GM18502 (cell line): Measurements from ENCODE around the gene SH3TC1.

Source experiments
- ATAC-seq: cut with Tn5 transposase; IDR thresholded peaks from one replicate; pipeline ENCODE4 v1.9.1; 2021; ENCODE audit warnings: mild to moderate bottlenecking; ENCODE audit not compliant: unreplicated experiment, poor library complexity

Gene SH3TC1

GRCh38 chr4:8179771-8180170 is 19.3 kb upstream of the SH3TC1 start:
- ATAC-seq, result no peak

DNA sequence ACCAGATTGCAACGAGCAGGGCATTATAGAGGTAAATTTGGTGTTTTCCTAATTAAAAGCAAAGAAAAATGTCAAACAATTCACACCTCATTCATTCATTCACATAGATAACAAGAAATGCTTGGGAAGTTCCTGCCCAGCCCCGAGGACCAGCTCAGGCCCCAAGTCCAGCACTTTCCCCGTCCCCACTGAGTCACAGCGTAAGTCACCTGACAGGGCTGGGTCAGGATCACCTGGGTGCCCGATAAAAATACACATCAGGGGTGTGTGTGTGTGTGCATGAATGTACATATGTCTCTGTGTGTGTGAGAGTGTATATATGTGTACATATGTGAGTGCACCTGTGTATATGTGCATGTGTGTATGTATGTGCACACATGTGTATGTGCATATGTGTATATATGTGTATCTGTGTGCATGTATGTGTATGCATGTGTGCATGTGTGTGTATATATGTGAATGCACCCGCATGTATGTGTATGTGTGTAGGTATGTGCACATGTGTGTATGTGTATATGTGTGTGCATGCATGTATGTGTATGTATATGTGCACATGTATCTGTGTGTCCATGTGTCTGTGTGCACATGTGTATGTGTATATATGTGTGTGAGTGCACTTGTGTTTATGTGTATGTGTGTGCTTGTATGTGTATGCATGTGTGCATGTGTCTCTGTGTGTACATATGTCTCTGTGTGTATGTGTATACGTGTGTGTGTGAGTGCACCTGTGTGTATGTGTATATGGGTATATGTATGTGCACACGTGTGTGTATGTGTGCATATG is 18.6 kb upstream of the SH3TC1 start:
- ATAC-seq, result no peak

DNA sequence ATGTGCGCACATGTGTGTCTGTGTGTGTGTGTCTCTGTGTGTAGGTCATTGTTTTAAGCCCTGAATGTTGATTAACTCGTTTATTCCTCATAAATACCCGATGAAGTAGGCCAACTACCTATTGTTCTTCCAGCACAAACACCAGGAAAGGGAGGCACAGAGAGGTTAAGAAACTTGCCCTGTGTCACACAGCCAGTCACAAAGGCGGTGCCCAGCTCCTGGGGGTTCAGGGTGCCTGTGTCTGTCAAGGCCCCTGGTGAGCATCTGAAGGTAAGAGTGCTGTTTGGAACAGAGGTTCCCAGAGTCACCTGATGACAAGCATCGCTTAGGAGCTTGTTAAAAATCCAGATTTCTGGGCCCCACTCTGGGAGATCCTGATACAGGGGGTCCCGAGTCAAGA is 18.0 kb upstream of the SH3TC1 start:
- no peak for ATAC-seq

- ATAC-seq, result no peak
Observed at GRCh38 chr4:8181844-8182243, 17.2 kb upstream of the SH3TC1 start.

- no peak for ATAC-seq
Observed at GRCh38 chr4:8182294-8182693, 16.8 kb upstream of the SH3TC1 start.

DNA sequence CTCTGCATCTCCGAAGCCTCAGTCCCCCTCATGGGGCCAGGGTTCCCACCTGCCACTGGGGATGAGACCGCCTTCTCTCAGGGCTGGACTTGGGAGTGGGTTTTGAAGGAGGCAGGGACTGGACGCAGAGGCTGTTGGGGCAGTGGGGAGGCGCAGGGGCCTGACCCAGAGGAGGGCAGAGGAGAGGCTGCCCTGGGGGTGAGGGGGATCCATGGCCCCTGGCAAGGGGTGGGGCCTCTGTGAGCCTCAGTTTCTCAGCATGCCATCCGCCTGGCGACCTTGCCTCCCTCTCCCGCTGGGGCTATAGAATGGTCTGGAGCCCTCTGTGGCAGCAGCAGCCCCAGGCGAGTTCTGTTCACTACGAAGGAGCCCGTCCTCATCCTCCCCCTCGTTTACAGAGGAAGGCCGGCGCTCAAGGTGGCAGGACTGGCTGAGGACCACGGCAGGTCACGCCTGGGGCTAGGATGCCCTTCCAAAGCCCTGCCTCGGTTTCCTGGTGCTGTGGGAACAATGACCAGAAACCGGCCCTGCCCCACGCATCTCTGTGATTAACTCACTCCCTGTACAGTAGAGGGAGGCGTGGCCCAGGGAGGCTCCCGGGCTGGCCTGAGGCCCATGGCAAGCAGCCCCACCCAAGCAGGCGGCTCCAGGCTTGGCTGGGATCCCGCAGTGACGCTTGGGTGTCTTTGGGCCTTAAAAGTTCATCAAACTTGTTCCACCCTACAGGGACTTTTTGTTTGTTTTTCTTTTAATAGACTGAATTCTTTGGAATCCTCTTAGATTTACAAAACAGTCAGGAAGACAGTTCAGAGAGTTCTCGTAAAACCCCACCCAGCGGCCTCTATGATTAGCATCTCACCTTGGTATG is 16.0 kb upstream of the SH3TC1 start:
- no peak for ATAC-seq

GRCh38 chr4:8184061-8184460 is 15.0 kb upstream of the SH3TC1 start:
- no peak for ATAC-seq

DNA sequence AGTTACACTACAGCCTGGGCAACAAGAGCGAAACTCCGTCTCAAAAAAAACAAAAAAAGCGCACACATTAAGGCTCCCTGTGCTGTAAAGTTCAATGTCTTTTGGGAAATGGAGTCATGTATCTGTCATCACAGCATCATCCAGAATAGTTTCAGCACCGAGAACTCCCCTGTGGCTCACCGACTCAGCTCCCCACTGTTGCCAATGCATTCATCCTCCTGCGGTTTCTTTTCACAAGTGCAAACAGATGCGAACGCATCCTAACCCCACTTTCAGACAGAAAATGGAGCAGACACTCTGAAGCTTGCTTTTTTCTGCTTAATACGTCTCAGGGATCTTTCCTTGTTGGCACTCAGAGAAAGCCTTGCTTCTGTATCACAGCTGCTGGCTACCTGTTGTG is 13.8 kb upstream of the SH3TC1 start:
- ATAC-seq, result no peak

- ATAC-seq, result no peak
Observed at GRCh38 chr4:8185930-8186329, 13.2 kb upstream of the SH3TC1 start.

DNA sequence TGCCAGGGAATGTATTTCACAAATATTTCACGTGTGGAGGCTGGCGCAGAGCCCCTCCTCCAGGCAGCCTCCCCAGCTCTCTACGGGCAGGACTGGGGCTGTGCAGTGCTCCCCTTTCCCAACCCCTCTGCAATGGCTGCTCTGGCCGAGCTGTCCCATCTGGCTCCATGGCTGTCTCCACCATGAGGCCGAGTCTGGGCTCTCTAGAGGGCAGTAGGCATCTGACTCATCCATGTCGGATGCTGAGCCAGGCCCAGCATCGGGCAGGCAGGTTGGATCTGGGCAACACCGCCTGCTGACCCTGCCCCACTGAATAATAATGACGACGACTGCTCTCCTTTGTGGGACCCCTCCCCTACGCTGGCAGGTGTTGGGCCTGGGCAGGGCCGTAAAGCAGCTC is 11.0 kb upstream of the SH3TC1 start:
- no peak for ATAC-seq

GRCh38 chr4:8188743-8189550 is 10.1 kb upstream of the SH3TC1 start:
- ATAC-seq, result no peak

- no peak for ATAC-seq
Observed at GRCh38 chr4:8189551-8190466, 9.3 kb upstream of the SH3TC1 start.

- ATAC-seq, result peak; percentile 63
Observed at GRCh38 chr4:8191136-8191747, 7.8 kb upstream of the SH3TC1 start.

GRCh38 chr4:8192748-8193738 is 6.0 kb upstream of the SH3TC1 start:
- peak; percentile 88 for ATAC-seq

DNA sequence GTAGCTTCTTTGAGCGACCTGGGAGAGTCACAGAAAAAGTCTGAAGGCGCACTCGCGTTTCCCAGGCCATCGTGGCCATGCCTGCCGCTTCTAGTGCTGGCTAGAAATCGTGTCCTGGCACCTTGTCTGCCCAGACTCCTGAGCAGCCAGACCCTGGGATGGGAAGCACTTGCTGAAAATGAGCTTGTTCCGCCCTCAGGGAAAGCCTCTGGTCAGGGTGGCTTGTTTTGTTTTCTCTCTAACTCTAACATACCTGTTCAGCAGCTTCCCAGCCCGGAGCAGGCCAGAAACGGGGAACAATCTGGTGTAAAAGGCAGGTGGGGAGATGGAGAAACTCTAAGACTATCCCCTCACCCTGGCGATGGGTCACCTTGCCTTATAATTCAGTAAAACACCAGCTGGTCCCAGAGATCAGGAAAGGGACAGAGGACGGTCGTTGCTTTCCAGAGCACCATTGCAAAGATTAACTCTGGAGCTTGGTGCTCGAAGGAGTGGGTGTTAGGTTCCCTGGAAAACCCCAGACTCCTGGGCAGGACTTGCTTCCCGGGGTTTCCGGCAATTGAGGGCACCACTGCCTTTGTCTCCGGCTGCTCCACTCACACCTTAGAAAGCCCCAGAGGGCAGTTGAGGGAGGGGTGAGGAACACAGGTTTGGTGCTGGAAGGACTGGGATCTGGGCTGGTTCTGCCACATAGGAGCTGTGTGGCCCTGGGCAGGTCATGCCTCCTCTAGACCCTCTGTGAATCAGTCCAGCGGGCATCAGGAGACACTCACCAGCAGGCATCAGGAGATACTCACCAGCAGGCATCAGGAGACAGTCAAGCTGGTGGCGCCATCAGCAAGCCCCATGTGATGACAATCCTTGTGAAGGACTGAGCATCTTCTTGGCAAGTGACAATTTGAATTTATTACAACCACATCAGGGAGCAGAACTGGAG is 4.5 kb upstream of the SH3TC1 start:
- no peak for ATAC-seq

DNA sequence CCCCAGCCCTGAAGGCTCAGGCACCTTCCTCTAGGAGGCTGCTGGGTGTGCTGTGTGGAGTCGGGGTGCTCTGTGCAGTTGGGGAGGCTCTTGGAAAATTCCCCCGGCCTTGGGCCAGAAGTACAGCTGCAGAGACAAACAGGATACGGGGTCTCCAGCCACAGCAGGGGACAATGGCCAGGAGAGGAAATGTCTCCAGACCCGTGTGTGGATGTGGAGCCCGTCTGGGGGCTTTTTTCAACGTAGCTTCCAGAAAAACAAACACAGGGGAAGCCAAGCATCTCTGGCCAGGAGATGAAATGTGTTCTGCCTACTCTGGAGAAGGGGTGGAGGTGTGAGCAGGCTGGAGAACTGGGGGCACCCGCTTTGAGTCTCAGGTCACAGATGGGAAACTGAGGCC is 3.7 kb upstream of the SH3TC1 start:
- no peak for ATAC-seq

GRCh38 chr4:8195841-8196458 is 3.1 kb upstream of the SH3TC1 start:
- no peak for ATAC-seq
